Eye (tissue), 1 donor: ENCODE measurements around the gene PROM2.
A peak's percentile ranks its signal among the peaks of the same experiment; 100 is the strongest.
"Not testable (repeated sequence)": the region's sequence is repeated elsewhere in the genome, so short reads cannot be mapped to it uniquely, and the experiment has no call there.

ENCODE experiments used
- DNase-seq: peaks from one replicate; pipeline ENCODE4 v3.0.0-alpha.2; 2015

The PROM2 gene

DNA sequence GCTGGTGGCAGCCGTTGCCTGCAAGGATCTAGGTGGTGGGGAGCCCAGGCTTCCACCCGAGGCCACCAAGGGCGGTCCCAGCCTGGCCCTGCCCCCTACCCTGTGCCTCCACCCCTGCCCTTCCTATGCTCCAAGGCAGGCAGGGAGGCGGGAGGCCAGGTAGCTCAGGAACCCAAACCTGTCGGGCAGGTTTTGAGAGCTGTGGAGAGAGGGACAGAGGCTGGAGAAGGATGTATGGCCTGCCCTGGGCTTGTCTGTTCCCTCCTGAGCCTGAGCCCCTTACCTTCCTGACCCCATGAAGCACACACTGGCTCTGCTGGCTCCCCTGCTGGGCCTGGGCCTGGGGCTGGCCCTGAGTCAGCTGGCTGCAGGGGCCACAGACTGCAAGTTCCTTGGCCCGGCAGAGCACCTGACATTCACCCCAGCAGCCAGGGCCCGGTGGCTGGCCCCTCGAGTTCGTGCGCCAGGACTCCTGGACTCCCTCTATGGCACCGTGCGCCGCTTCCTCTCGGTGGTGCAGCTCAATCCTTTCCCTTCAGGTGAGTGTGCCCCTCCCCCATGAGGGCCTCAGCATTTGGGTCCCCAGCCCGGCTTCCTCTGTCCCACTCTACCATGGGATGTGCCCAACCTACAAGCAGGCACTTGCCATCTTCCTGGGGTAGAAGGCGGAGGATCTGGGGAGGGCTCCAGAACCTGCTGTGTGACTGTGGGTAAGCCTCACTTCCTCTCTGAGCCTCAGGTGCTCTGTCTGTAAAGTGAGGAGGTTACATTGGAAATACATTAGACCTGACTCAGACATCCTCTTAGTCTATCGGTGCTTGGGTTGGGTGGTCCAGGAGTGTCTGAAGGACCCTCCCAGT lies at the start of gene PROM2:
Gene PROM2 (plus strand): TSS at position 159 of the 860 bp plus-strand sequence. CDS start 137 bp downstream, at position 296.
- DNase-seq, result peak; percentile 15

- DNase-seq, result no peak
Observed at GRCh38 chr2:95225658-95226057, 48.6 kb upstream of the PROM2 start.

DNA sequence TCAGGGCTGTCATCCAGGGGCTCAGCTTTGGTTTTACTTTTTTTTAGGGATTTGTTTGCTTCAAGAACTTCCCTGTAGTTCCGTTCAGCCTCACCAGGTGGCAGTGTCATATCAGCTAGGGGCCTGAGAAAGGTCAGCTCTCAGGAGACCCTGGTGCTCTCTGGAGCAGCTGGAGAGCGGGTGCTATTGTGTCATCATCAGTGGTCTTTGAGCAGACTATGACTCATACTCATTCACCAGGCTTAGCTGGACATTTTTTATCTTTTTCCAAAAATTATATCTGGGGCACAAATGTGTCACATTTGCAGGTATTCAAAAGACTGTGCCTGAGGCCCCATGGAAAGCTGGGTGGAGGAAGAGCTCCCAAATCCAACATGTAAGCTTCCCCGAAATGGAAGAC lies 42.5 kb upstream of the PROM2 start:
- peak; percentile 86 for DNase-seq

DNA sequence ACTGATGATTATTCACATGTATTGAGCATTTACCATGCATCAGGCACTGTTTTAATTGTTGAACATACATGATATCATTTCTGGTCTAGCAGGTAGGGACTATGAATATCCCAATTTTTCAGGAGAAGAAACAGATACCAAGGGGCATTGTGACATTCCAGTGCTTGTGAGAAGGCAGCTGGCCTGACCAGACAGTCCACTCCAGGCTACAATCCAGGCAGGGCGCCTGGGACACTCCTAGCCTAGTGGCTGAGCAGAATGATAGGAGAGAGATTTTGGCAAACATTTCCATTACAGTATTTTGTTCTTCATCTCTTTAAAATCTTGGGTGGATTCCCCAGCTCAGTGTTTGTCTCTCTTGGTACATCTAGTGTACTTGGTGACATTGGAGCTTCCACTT lies 42.0 kb upstream of the PROM2 start:
- DNase-seq, result no peak

DNA sequence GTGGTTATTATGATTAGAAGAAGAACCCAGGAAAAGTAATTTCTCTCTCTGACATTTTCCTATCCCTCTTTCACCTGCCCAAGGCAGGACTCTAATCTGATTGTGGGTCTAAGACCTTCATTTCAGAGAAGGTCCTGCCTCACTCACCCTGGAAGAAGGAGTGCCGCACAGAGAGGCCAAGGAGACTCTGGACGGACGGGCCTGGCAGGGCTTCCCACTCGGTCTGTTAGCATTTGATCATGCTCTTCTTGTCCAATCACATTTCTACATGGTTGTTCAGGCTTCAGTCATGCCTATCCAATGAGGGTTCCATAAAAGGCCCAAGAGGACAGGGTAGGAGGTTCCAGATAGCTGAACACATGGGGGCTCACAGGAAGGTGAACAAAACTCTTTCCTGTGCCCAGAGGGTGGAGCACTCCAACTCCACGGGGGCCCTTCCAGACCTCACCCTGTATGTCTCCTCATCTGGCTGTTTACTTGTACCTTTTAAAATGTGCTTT lies 39.9 kb upstream of the PROM2 start:
- no peak for DNase-seq

DNA sequence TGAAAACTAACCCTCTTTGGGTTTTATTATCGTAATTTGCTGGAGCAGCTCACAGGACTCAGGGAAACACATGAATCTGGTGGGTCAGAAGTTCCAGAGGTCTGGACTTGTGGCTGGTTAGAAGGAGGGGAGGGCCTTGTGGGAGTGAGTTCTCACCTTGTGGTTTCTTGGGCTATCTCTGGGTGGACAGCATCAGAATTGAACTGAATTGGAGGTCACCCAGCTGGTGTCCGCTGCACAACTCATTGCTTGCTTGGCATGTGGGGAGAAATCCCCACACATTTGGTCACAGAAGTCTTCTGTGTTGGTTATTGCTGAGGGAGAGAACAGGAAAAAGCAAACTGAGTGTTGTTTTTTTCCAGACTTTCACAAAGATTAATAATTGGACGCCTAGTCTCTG lies 39.4 kb upstream of the PROM2 start:
- no peak for DNase-seq

DNA sequence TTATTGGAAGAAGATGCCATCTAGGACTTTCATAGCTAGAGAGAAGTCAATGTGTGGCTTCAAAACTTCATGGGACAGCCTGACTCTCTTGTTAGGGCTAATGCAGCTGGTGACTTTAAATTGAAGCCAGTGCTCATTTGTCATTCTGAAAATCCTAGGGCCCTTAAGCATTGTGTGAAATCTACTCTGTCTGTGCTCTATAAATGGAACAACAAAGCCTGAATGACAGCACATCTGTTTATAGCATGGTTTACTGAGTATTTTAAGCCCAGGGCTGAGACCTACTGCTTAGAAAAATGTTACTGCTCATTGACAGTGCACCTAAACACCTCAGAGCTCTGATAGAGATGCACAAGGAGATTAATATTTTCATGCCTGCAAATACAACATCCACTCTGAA lies 36.1 kb upstream of the PROM2 start:
- no peak for DNase-seq

DNA sequence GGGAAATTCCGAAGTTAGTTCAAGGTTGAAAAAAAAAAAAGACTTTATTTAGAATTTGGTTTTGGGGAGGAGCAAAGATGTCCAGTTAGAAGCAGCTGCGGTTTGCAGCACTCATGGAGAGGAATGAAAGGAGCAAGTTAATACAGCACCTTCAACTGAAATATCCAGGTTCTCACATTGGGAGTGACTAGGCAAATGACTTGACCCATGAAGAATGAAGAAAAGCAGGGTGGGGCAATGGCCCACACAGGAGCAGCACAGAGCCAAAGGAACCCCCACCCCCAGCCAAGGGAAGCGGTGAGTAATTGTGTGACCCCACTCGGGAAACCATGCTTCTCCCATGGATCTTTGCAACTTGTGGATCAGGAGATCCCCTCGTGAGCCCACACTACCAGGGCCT lies 34.2 kb upstream of the PROM2 start:
- DNase-seq, result no peak

GRCh38 chr2:95240556-95240955 lies 33.7 kb upstream of the PROM2 start:
- DNase-seq, result no peak

- not testable (repeated sequence) for DNase-seq
Observed at GRCh38 chr2:95242084-95242483, 32.2 kb upstream of the PROM2 start.

- DNase-seq, result no peak
Observed at GRCh38 chr2:95258271-95258670, 16.0 kb upstream of the PROM2 start.

GRCh38 chr2:95260028-95261023 lies 13.9 kb upstream of the PROM2 start:
- no peak for DNase-seq

- DNase-seq, result no peak
Observed at GRCh38 chr2:95261602-95262001, 12.6 kb upstream of the PROM2 start.

DNA sequence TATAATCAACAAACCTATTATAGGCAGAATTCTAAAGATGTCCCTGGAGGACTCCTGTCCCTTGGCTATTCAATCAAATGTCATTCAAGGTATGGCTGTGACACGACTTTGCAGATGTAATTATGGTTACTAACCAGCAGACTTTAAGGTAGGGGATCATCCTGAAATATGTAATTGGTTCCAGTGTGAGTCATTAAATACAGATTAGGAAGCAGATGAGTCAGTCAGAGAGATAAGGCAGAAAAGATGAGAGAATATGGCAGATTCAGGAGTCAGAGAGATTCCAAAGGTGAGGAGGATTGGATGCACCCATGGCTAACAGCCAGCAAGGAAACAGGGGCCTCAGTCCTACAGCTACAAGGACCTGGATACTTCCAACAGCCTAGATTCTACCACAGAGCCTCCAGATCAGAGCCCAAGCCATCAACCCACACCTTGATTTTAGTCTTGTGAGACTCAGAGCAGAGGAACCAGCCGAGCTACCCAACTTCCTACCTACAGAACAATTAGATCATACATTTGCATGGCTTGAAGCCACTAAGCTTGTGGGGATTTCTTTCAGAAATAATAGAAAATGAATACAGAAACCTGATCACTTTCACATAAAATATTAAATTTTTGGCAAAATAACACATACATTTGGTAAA lies 11.2 kb upstream of the PROM2 start:
- DNase-seq, result no peak

GRCh38 chr2:95264624-95265023 lies 9.6 kb upstream of the PROM2 start:
- DNase-seq, result no peak

- no peak for DNase-seq
Observed at GRCh38 chr2:95265182-95265581, 9.1 kb upstream of the PROM2 start.

GRCh38 chr2:95266781-95267430 lies 7.3 kb upstream of the PROM2 start:
- no peak for DNase-seq

DNA sequence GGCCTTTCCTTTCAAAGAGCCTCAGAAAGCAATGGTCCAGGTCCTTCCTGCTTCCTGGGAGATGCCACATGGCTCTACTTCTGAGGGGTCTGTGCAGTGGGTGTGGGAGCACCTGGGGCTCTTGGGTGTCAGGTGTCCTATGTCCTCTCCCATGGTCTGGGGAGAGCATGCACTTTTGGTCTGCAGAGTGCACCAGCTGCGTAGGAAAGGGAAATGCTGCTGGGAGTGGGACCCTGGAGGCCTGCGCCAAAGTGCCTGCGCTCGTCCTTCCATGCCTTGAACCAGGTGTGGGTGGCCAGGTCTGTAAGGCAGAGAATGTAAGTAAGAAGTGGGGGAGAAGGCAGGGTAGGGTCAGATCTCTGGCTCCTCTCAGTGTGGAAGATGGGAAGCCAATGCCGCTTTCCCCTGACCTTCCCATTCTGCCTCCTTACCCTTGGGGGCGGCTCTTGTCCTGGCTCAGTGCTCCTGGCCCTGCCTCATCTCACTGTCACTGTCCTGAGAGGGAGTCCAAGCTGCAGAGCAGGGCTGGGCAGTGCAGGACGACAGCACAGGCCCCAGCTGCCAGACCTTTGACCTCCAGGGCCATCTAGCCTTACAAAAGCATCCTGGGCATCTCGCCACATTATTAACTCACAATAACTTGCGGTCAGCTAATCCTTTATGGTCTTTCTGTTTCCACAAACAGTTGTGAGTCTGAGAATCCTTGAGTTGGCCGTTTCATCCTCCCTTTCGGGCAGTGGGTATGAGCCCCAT lies 6.6 kb upstream of the PROM2 start:
- DNase-seq, result no peak

- no peak for DNase-seq
Observed at GRCh38 chr2:95268211-95269035, 5.8 kb upstream of the PROM2 start.

DNA sequence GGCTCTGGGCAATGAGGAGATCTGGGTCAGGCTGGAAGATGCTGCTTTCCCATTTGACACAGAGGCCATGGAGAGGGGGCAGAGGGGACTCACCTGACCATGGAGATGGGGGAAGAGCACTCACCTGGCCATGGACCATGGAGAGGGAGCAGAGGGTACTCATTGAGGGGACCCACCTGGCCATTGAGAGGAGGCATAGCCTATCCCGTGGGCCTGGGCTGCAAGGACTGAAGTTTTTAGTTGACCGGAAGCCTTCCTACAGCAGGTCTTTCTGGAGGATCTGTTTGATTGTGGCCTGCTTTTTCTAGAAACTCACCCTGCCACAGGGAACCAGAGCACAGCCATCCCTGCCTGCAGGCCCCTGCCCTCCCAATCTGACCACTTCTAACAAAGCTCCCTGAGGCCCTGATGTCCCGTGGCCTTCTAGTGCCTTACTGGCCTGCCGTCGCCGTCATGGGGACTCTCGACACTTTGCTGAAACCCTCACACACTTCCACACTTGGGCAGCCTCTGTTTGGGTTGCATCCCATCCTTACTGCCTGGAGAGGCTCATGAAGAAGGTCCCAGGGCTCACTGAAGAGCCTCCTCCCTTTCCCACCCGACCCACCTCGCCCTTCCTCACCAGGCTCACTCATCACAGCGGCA lies 5.1 kb upstream of the PROM2 start:
- DNase-seq, result no peak
